ELF-1 (cell line): Measurements from ENCODE around the gene KRTCAP2.
"Not testable (repeated sequence)": the region's sequence is repeated elsewhere in the genome, so short reads cannot be mapped to it uniquely, and the experiment has no call there.

Experiments
- DNase-seq: peaks from one replicate; pipeline ENCODE4 v3.0.0-alpha.2; 2016; ENCODE audit warnings: low read depth, low spot score

Gene KRTCAP2

DNA sequence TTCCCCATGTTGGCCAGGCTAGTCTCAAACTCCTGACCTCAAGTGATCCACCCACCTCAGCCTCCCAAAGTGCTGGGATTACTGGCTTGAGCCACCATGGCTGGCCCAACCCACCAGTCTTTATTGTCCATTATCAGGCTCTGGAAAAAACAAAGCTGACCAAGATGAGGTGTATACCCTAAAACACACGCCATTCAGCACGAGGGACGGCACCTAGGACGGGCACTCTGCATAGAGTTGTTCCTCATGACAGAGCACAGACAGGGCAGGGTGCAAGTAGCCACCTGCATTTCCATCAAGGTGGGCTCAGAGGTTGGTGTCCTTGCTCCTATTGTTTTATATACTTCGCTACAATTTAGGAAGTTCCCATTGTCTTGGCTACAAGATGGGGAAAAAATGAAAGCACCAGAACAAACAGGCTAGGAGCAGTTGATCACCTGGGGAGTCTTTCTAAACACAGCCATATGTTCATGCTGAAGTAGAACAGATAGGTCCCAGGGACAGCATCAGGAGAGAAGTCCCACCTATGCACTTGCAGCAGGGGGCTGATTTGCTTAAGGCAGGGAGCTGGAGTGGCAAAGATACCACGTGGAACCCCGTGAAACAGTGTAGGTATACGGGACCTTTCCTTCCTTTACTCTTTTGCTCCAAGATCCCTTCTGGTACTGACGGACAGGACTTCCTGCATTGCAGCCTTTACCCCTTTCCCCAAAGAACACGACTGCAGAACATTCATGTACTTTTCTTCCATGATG is 4.5 kb downstream of the KRTCAP2 start:
- DNase-seq, result no peak

DNA sequence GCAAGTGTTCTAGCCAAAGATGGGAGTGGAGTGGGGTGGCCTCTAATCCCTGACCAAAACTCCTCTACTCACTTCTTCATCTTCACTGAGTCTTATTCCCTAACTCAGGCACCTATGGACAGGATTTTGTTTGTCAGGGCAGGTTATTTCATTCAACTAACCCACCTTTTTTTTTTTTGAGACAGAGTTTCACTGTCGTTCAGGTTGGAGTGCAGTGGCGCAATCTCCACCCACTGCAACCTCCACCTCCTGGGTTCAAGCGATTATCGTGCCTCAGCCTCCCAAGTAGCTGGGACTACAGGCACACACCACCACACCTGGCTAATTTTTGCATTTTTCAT is 5.0 kb downstream of the KRTCAP2 start:
- not testable (repeated sequence) for DNase-seq

- DNase-seq, result peak; percentile 95
Measured at GRCh38 chr1:155167166-155168104, 5.7 kb downstream of the KRTCAP2 start.

DNA sequence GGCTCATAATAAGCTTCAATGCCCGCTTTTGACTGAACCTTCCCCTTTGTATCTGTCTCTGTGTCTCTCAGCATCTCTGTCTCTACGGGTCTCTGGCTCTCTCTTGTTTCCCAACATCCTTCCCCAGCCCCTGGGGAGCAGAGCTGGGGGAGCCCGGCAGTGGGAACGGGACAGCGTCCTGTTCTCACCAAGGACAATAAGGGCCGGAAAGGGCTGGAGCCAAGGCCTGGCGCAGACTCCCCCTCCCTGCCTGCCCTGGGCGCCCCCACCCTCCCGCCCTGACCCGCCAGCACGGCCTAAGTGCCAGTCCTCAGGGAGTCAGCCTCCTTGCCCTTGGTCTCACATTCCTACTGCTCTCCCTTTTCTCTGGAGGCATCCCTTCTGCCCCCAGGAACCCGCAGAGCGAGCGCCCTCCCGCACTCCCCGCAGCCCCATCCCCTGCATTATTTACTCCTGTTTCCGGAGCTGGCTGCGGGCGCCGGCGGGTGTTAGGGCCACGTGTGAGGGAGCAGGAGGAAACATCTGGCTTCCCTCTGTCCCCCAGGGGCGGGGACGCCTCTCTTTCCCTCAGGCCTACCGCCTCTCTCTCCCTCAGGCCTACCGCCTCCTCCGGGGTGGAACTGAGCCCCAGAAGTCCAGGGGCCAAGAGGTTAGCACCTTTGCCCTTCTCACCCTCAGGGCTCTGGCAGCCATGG is 6.5 kb downstream of the KRTCAP2 start:
- peak; percentile 57 for DNase-seq

DNA sequence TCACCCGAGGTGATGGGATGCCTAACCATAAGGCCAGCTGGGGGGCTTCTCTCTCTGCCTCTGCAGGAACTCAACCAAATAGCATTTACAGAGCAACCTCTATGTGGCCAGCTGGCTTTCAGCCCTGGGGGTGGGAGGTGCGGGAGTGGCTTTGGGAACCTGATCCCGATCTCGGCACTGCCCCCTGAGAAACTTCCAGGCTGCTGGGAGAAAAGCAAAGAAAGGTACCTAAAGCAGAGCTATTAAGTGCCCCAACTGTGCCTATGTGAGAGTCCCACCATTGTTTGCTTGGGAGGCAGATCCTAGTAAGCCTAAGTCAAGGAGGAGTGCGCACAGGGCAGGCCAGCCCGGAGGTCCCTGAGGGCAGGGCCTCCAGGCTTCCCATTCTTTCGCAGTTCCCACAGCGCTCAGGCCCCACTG is 7.0 kb downstream of the KRTCAP2 start:
- DNase-seq, result peak; percentile 61

- DNase-seq, result not testable (repeated sequence)
Measured at GRCh38 chr1:155164625-155165024, 8.5 kb downstream of the KRTCAP2 start.

- DNase-seq, result not testable (repeated sequence)
Measured at GRCh38 chr1:155163785-155164184, 9.3 kb downstream of the KRTCAP2 start.

- not testable (repeated sequence) for DNase-seq
Measured at GRCh38 chr1:155162631-155163030, 10.5 kb downstream of the KRTCAP2 start.

DNA sequence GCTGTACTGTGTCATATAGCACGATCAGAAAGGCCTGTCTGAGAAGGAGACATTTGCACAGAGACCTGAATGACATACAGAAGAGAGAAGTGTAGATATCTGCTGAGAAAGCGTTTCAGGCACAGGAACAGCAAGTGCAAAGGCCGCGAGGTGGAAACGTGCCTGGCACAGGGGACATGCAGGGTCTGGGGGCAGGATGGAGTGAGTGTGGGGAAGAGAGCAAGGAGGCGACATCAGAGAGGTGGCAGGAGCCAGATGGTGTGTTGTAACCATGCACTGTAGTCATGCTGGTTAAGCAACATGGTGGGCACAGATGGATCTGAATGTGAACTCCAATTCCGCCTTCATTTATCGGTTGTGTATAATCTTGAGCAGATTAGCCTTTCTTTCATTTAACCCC is 13.0 kb downstream of the KRTCAP2 start:
- DNase-seq, result no peak

- DNase-seq, result peak; percentile 84
Measured at GRCh38 chr1:155158991-155159390, 14.1 kb downstream of the KRTCAP2 start.

DNA sequence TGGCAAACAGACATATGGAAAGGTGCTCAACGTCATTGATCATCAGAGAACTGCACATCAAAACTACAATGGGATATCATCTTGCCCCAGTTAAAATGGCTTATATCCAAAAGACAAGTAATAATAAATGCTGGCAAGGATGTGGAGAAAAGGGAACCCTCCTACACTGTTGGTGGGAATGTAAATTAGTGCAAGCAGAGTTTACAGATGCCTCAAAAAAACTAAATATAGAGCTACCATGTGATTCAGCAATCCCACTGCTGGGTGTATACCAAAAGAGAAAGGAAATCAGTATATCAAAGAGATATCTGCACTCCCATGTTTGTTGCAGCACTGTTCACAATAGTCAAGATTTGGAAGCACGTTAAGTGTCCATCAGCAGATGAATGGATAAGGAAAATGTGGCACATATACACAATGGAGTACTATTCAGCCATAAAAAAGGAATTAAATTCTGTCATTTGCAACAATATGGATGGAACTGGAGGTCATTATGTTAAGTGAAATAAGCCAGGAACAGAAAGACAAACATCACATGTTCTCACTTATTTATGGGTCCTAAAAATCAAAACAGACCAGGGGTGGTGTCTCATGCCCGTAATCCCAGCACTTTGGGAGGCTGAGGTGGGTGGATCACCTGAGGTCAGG is 17.0 kb downstream of the KRTCAP2 start:
- not testable (repeated sequence) for DNase-seq

DNA sequence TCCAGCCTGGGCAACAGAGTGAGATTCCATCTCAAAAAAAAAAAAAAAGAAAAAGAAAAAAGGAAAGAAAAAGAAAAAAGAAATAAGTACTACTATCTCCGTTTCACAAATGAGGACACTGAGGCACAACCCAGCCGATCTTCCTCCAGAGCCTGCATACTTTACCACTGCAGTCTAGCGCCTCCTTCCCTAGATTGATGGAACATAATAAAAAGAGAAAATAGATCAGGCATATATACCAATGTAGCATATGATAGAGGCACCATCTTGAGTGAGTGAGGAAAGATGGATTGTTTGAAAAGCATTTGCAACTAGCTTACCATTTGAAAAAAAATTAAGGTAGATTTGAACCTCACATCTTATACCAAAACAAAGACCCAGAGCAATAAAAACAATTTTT is 27.6 kb downstream of the KRTCAP2 start:
- DNase-seq, result no peak

- DNase-seq, result no peak
Measured at GRCh38 chr1:155141749-155142148, 31.4 kb downstream of the KRTCAP2 start.

DNA sequence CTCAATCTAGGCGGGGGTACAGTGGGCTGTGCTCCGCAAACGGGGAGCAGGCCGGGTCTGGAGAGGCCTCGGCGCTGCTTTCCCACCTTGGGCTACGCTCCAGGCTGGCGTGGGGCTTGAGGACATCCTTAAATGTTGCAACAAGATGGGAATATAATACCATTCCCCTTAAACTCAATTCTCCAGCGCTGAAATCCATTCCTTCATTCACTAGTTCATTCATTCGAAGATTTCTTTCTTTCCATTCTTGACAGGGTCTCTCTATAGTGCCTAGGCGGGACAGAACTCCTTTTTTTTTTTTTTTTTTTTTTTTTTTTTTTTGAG is 32.5 kb downstream of the KRTCAP2 start:
- DNase-seq, result no peak

DNA sequence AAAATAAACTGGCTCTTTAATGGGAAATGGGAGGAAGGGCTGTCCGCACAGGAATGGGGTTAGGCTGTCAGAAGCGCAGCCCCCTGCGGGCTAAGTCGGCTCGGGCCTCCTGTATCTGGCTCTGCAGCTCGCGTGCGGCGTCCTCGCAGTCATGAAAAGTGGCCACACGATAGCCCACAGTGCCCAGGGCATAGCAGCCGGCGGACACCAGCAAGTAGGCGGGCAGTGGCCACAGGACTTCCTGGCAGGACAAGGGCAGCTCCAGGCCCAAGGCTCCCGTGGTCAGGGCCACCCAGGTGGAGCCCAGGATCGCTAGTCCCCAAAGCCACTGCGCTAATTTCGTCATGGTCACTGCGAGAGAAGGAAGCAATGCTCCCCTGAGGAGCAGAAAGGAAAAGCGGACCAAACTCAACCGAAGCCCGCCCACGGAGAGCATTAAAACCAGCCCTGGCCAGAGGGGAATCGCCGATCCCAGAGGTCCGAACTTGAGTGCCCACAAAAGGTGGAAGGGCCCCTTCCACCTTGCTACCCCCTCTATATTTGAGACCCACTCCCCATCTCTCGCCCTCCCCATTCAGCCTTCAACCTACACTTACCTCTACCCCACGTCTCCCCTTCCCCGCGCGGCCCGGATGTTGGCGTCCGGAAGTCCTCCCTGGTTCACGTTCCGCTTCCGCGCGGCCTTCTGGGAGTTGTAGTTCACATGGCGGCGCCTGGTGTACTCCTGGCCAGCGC is 33.0 kb downstream of the KRTCAP2 start, which contains the start of gene DPM3:
DPM3 (minus strand) TSS at position 637 of the 735 bp plus-strand sequence; CDS start at position 346, 291 bp downstream.
- peak; percentile 76 for DNase-seq

GRCh38 chr1:155137154-155137949 is 35.8 kb downstream of the KRTCAP2 start:
- no peak for DNase-seq

DNA sequence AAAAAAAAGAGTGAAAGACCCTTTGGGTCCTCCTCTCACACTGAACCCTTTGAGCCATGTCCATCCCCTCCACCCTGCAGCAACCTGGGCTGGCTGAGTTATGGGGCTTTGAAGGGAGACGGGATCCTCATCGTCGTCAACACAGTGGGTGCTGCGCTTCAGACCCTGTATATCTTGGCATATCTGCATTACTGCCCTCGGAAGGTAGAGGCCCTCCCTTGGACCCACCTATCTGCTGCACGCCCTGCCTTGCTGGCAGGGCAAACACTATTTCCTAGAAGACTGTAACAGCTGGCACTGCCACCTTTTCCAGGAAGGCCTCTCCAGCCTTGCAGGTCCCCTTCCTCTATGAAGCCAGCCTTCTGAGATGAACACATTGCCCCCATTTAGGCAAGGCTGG is 36.4 kb downstream of the KRTCAP2 start:
- DNase-seq, result peak; percentile 27

- peak; percentile 98 for DNase-seq
Measured at GRCh38 chr1:155135415-155136028, 37.6 kb downstream of the KRTCAP2 start, which contains the start of gene SLC50A1. Gene SLC50A1, plus strand, starts transcription at chr1:155135852. Its CDS starts 60 bp downstream, at chr1:155135912.

DNA sequence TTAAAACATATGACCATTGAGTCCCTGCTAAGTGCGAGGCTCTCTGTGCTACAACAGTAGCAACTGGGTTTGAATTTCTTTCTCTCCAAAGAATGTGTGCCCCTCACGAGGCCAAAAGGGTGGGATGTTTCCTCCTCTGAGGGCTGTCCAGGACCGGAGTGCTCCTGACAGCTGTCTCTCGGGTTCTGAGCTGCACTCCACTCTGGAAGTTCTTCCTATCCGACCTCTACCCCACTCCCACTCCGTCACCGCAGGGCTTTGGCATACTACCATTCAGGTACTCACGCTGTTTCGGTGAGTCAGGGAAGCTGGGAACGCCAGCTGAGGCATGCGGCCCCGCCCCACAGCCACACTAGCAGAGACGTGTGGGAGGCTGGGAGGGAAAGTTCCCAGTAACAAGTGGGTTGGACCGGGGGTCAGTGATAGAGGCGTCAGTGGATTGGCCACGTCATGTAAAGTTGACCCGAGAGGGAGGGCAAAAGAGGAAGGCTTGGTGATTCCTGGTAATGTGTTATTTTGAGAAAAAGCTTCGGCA is 38.2 kb downstream of the KRTCAP2 start:
- DNase-seq, result peak; percentile 83
